HCT116 (cell line): ENCODE data around the gene FOXJ2.

ENCODE experiments used
- CBX3 ChIP-seq: IDR thresholded peaks from 2 replicates; pipeline ENCODE4 v1.6.1; 2012; ENCODE audit warnings: low read depth
- CTCF ChIP-seq, 3 experiments: fragments of 200-600 bp in 1 of 3; sonication (generic) in 1 of 3; IDR thresholded peaks in 2 of 3; conservative IDR thresholded peaks in 1 of 3; 2 replicates each; pipeline ENCODE4 v1.5.1; 2012 to 2017; ENCODE audit warnings: low read depth in 2 of 3, low read length in 2 of 3, antibody characterized with exemption in 1 of 3, borderline replicate concordance in 1 of 3, control low read depth in 1 of 3, mild to moderate bottlenecking in 1 of 3, mixed read lengths in 1 of 3, mixed run types in 1 of 3, moderate library complexity in 1 of 3; ENCODE audit not compliant: insufficient read depth in 1 of 3
- EZH2 ChIP-seq: fragments of 200-600 bp; sonication (generic); IDR thresholded peaks from 2 replicates; pipeline ENCODE4 v1.6.1; 2017; ENCODE audit warnings: antibody characterized with exemption, mixed run types
- EZH2phosphoT487 ChIP-seq: fragments of 200-600 bp; IDR thresholded peaks from 2 replicates; pipeline ENCODE4 v1.6.1; 2018; ENCODE audit warnings: antibody characterized with exemption, borderline replicate concordance
- POLR2A ChIP-seq: IDR thresholded peaks from 2 replicates; pipeline ENCODE4 v1.7.0; 2011; ENCODE audit warnings: borderline replicate concordance; ENCODE audit not compliant: insufficient read depth, insufficient read length; ENCODE audit errors: extremely low read depth
- POLR2AphosphoS5 ChIP-seq: IDR thresholded peaks from 2 replicates; pipeline ENCODE4 v1.6.1; 2011; ENCODE audit warnings: mild to moderate bottlenecking, low read depth, low read length, moderate library complexity
- RAD21 ChIP-seq: IDR thresholded peaks from 2 replicates; pipeline ENCODE4 v1.6.1; 2012; ENCODE audit warnings: low read depth, mild to moderate bottlenecking
- REST ChIP-seq: IDR thresholded peaks from 2 replicates; pipeline ENCODE4 v1.6.1; 2012; ENCODE audit warnings: low read depth
- SIN3A ChIP-seq: IDR thresholded peaks from 2 replicates; pipeline ENCODE4 v1.6.1; 2012; ENCODE audit warnings: low read depth
- ZBTB33 ChIP-seq: IDR thresholded peaks from 2 replicates; pipeline ENCODE4 v1.6.1; 2011; ENCODE audit warnings: mild to moderate bottlenecking, low read length, moderate library complexity; ENCODE audit not compliant: insufficient replicate concordance; ENCODE audit errors: extremely low read depth

GRCh38 chr12:8057306-8057705, 24.8 kb downstream of the FOXJ2 start:
- TF ChIP-seq ZBTB33 (no peak), EZH2 (no peak), POLR2AphosphoS5 (no peak), RAD21 (no peak), CTCF (IDR thresholded peaks at IDR 0.05 in 2 of 3, conservative IDR thresholded peaks at IDR 0.05 in 1 of 3; ENCODE audit: borderline replicate concordance in 1 of 3, insufficient read depth in 1 of 3, low read depth in 2 of 3, low read length in 2 of 3) (no peak), SIN3A (no peak), POLR2A (no peak), EZH2phosphoT487 (no peak), CBX3 (no peak), REST (no peak)
